BE2C (cell line): ENCODE results near the gene PLPP6.
"Not testable (repeated sequence)": the region's sequence is repeated elsewhere in the genome, so short reads cannot be mapped to it uniquely, and the experiment has no call there.

Experiments used
- DNase-seq: peaks from one replicate; pipeline ENCODE4 v3.0.0-alpha.2; 2020
- H3K27me3 ChIP-seq: fragments of 250-450 bp; sonication (Bioruptor Pico); 2 replicates; pipeline ENCODE4 v1.5.1; 2020; ENCODE audit warnings: mild to moderate bottlenecking
- H3K36me3 ChIP-seq: fragments of 250-450 bp; sonication (Bioruptor Pico); 2 replicates; pipeline ENCODE4 v1.5.1; 2020; ENCODE audit warnings: mild to moderate bottlenecking
- H3K4me1 ChIP-seq: fragments of 250-450 bp; sonication (Bioruptor Pico); 2 replicates; pipeline ENCODE4 v1.5.1; 2020
- H3K4me3 ChIP-seq: 2 replicates; pipeline ENCODE4 v1.5.1; 2011; ENCODE audit warnings: low read depth, low read length
- H3K9me3 ChIP-seq: fragments of 250-450 bp; sonication (Bioruptor Pico); 2 replicates; pipeline ENCODE4 v1.5.1; 2020
- CTCF ChIP-seq: IDR thresholded peaks from 2 replicates; pipeline ENCODE4 v1.5.1; 2012; ENCODE audit warnings: mild to moderate bottlenecking, low read depth, low read length

The PLPP6 gene

GRCh38 chr9:4640027-4640426 lies 22.1 kb upstream of the PLPP6 start:
- TF ChIP-seq CTCF: peak; percentile 30
- no peak for DNase-seq

GRCh38 chr9:4642351-4642750 lies 19.7 kb upstream of the PLPP6 start:
- H3K9me3 ChIP-seq: no peaks in the 10 kb centered on the region
- no peaks in the 10 kb centered on the region for H3K4me1 ChIP-seq
- no peak overlapping the region for H3K4me3 ChIP-seq
- DNase-seq: no peak
- H3K27me3 ChIP-seq: no peaks in the 10 kb centered on the region
- no peaks in the 10 kb centered on the region for H3K36me3 ChIP-seq
- no peak for TF ChIP-seq CTCF

More at GRCh38 chr9:4640027-4640426, 22.1 kb upstream of the PLPP6 start:
- Histone ChIP-seq H3K36me3 (no peaks in the 10 kb centered on the region), H3K4me3 (no peak overlapping the region), H3K4me1 (no peaks in the 10 kb centered on the region), H3K9me3 (no peaks in the 10 kb centered on the region), H3K27me3 (no peaks in the 10 kb centered on the region)

- peaks cover 6% of the 10 kb centered on the region for H3K27me3 ChIP-seq
- DNase-seq: no peak
- no peak overlapping the region for H3K4me3 ChIP-seq
- H3K36me3 ChIP-seq: no peaks in the 10 kb centered on the region
- no peaks in the 10 kb centered on the region for H3K9me3 ChIP-seq
- TF ChIP-seq CTCF: no peak
- no peaks in the 10 kb centered on the region for H3K4me1 ChIP-seq
Measured at GRCh38 chr9:4654084-4654483, 8.0 kb upstream of the PLPP6 start.

- Histone ChIP-seq H3K36me3 (no peaks in the 10 kb centered on the region), H3K4me1 (no peaks in the 10 kb centered on the region), H3K9me3 (no peaks in the 10 kb centered on the region), H3K27me3 (peaks cover 6% of the 10 kb centered on the region), H3K4me3 (no peak overlapping the region)
- no peak for TF ChIP-seq CTCF
- no peak for DNase-seq
Measured at GRCh38 chr9:4654538-4654937, 7.6 kb upstream of the PLPP6 start.

- not testable (repeated sequence) for H3K27me3 ChIP-seq, H3K9me3 ChIP-seq, H3K4me3 ChIP-seq, H3K36me3 ChIP-seq, DNase-seq, H3K4me1 ChIP-seq
Measured at GRCh38 chr9:4656196-4656595, 5.9 kb upstream of the PLPP6 start.

- peaks cover 4% of the 10 kb centered on the region for H3K27me3 ChIP-seq
- no peak for DNase-seq
- no peaks in the 10 kb centered on the region for H3K36me3 ChIP-seq
- H3K4me1 ChIP-seq: no peaks in the 10 kb centered on the region
- no peaks in the 10 kb centered on the region for H3K9me3 ChIP-seq
- no peak overlapping the region for H3K4me3 ChIP-seq
- no peak for TF ChIP-seq CTCF
Measured at GRCh38 chr9:4656621-4657020, 5.5 kb upstream of the PLPP6 start.
